ENCODE results near the gene SIM1.

Gene SIM1

DNA sequence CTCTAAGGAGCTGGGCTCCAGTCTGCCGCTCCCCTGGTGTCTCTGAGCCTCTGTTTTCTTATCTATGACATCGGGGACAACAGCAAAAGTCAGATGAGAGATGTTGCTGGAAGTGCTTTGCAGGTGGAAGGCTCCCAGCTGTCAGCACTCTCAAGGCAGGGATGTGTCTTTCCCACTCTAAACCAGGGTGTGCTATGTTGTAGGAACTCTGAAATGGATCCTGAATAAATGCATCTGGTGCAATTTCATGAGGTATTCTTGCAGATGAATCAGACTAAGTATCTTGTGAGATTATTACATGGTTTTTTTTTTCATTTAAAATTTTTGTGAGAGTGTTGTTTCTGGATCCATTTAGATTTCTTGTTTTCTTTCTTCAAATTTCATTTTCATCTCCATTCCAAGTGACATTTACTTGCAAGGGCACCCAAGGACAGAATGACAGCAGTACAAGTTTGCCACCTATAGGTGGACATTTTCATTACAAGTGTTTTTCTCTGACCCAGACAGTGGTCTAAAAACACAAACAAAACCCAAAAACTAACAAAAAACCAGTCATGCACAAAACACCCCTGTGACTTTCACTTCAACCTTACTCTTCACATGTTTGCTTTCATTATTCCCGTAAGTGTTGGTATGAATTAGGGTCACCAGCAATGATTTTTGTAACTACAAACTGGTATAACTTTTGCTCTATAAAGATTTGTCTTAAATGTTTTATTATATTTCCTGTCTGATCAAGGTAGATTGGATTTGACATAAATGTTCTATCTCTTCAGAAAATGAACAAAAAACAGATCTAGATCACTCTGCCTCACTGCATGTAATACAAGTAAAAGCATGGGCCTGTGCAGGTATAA is 14.7 kb upstream of the SIM1 start:
- no peak overlapping the region for H3K27ac Mint-ChIP-seq
- no peak for ATAC-seq
- H3K36me3 Mint-ChIP-seq, result no peaks in the 10 kb centered on the region
- no peak overlapping the region for H3K4me3 Mint-ChIP-seq
- peaks cover 9% of the 10 kb centered on the region for H3K4me1 Mint-ChIP-seq
- no peaks in the 10 kb centered on the region for H3K9me3 Mint-ChIP-seq
- H3K27me3 Mint-ChIP-seq, result peaks cover 38% of the 10 kb centered on the region

DNA sequence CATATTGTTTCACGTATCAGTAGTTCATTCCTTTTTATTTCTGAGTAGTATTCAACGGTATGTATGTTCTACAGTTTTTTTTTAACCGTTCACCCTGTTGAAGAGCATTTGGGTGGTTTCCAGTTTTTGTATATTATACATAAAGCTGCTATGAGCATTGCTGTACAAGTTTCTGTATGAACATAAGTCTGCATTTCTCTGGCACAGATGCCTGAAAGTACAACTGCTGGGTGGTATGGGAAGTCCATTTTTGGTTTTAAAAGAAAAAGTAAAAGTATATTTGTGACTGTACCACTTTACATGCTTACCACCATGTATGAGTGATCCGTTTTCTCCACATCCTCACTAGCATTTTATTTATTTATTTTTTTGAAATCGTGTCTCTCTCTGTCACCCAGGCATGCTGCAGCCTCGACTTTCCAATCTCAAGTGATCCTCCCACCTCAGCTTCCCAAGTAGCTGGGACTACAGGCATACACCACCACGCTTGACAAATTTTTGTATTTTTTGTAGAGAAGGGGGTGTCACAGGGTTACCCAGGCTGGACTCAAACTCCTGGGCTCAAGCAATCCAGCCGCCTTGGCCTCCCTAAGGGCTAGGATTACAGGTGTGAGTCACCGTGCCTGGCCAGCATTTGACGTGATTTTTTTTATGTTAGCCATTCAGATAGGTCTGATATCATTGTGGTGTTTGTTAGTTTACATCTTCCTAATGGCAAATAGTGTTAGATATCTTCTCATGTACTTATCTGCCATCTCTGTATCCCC is 11.0 kb upstream of the SIM1 start:
- Mint-ChIP-seq H3K36me3 (no peaks in the 10 kb centered on the region), H3K27ac (no peak overlapping the region), H3K4me3 (no peak overlapping the region), H3K27me3 (peaks cover 51% of the 10 kb centered on the region), H3K4me1 (peaks cover 9% of the 10 kb centered on the region), H3K9me3 (no peaks in the 10 kb centered on the region)
- ATAC-seq, result no peak

DNA sequence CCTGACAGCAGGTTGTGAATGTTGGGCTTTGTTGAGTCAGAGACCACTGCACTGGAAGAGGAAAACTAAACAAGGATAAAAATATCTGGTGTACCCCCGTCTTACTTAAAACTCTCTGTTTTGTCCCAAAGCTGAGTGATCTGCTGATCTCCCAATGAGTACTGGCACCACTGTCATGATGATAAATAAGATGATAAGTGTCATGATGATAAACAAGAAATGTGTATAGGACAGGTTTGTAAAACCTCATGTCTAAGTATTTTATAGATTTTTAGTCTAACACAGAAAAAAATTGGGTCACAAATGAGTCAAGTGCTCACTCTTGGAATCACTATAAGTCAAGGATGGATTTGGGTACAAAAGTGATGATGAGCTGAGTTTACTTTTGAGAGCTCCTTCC is 8.5 kb upstream of the SIM1 start:
- peaks cover 9% of the 10 kb centered on the region for H3K4me1 Mint-ChIP-seq
- H3K4me3 Mint-ChIP-seq, result no peak overlapping the region
- peaks cover 72% of the 10 kb centered on the region for H3K27me3 Mint-ChIP-seq
- no peaks in the 10 kb centered on the region for H3K9me3 Mint-ChIP-seq
- no peaks in the 10 kb centered on the region for H3K36me3 Mint-ChIP-seq
- no peak for ATAC-seq
- H3K27ac Mint-ChIP-seq, result no peak overlapping the region

DNA sequence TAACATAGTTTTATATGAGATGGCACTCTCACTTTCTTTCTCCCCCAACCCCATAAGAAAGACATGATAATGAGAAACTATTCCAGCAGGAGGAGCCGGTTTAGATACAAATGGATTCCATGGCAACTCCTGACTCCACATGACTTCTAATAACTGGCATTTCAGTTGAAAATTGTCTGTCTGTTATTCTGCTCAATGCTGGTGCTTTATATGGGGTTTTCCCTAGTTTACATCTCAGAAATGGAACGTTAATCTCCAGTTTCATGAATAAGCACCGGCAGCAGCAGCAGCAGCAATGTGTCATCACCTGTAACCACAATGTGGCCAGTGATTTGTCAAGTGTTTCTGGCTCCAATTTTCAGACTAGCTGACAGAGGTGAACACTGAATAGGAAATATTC is 8.0 kb upstream of the SIM1 start:
- no peaks in the 10 kb centered on the region for H3K36me3 Mint-ChIP-seq
- peaks cover 9% of the 10 kb centered on the region for H3K4me1 Mint-ChIP-seq
- H3K27me3 Mint-ChIP-seq, result peaks cover 70% of the 10 kb centered on the region
- H3K9me3 Mint-ChIP-seq, result no peaks in the 10 kb centered on the region
- ATAC-seq, result no peak
- no peak overlapping the region for H3K27ac Mint-ChIP-seq
- H3K4me3 Mint-ChIP-seq, result no peak overlapping the region

DNA sequence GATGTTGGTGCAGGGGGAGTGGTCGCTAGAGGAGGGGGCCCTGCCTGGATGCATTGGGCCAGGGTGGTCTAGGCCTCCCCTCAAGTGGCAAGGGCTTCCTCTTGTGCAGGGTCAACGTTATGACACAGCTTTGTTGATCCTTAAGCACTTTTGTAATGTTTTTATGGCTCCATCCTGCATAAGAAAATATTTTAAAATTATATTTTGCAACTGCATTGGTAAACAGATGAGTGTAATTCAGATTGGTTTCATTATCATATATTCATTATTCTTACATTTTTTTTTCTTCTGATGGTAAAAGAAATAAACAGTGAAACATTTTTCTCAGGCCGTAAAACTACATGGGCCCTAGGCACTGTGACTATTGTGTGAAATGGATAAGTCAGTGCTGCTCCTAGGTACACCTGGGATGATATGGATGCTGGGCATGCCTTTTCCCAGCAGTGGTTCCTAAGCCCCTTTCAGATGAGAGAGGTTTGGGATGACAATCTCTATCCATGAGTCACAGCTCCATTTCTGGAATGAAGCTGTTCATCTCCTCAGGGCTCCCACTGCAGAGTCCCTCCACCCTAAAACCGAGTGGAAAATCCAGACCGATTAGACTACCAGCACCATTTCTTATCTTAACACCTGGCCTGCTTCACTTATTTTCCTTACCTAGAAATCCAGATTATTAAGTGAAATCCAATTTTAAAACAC is 5.8 kb upstream of the SIM1 start:
- Mint-ChIP-seq H3K27ac (no peak overlapping the region), H3K9me3 (peaks cover 2% of the 10 kb centered on the region), H3K4me3 (no peak overlapping the region), H3K4me1 (peaks cover 18% of the 10 kb centered on the region), H3K27me3 (peaks cover 49% of the 10 kb centered on the region), H3K36me3 (no peaks in the 10 kb centered on the region)
- ATAC-seq, result no peak

DNA sequence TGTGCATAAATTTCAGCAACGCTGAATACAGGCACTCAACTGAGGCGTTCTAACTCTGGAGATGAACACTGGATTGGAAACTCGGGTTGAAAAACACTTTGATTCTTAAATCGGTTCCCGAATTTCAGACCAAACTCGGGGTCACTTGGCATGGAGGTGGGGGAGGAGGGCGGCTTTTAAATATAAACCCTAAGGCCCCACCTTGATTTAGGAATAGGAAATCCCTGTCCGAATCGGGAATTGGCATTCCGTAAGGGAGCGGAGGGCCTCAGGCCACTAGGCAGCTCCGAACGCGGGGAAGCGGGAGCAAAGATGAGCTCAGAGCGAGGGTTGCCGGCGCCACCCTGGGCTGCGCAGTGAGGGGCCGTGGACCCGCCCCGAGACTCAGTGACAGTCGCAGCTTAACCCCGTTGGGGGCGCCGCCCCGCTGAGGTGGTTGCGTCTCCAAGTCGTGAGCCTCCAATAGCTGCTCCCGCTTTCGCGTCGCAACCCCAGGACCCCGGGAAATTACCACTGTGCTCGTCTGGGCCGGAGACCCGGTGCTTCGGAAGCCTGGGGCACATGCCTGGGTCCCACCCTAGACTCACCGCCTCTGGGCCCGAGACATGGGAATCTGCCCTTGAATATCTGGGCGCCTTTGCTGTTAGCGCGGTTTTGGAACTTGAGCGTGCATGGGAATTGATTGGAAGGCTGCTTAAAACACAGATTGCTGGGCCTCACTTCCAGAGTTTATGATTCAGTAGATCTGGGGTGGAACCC is 4.6 kb upstream of the SIM1 start:
- Mint-ChIP-seq H3K9me3 (peaks cover 2% of the 10 kb centered on the region), H3K4me3 (no peak overlapping the region), H3K27ac (no peak overlapping the region), H3K36me3 (no peaks in the 10 kb centered on the region), H3K27me3 (peaks cover 41% of the 10 kb centered on the region), H3K4me1 (peaks cover 20% of the 10 kb centered on the region)
- ATAC-seq, result no peak

DNA sequence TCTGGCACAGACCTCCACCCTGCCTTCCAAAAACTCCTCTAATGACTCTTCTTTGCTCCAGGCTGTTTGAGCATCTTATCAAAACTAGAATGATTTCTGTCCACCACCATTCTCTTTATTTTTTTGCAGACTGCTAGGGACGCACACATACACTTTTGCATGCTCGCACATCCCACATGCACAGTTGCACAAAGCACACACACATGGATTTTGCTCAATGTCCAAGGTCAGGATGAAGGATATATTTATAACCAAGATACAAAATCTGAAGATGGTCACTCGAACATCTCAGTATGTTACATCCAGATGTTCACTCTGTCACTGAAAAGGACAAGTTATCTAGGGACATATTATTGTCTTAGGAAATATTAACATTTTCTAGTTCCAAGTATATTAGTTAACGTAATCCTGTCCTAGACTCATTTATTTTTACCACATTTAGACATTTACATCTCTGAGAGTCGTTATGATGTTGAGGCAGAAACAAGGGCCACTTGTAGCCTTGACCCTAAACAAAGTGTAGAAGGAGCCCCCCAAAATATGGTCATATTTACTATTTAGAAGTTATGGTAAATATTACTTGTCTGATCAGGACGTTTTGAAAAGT is 3.4 kb upstream of the SIM1 start:
- Mint-ChIP-seq H3K9me3 (peaks cover 2% of the 10 kb centered on the region), H3K27me3 (peaks cover 32% of the 10 kb centered on the region), H3K27ac (no peak overlapping the region), H3K4me3 (no peak overlapping the region), H3K36me3 (no peaks in the 10 kb centered on the region), H3K4me1 (peaks cover 20% of the 10 kb centered on the region)
- ATAC-seq, result no peak

DNA sequence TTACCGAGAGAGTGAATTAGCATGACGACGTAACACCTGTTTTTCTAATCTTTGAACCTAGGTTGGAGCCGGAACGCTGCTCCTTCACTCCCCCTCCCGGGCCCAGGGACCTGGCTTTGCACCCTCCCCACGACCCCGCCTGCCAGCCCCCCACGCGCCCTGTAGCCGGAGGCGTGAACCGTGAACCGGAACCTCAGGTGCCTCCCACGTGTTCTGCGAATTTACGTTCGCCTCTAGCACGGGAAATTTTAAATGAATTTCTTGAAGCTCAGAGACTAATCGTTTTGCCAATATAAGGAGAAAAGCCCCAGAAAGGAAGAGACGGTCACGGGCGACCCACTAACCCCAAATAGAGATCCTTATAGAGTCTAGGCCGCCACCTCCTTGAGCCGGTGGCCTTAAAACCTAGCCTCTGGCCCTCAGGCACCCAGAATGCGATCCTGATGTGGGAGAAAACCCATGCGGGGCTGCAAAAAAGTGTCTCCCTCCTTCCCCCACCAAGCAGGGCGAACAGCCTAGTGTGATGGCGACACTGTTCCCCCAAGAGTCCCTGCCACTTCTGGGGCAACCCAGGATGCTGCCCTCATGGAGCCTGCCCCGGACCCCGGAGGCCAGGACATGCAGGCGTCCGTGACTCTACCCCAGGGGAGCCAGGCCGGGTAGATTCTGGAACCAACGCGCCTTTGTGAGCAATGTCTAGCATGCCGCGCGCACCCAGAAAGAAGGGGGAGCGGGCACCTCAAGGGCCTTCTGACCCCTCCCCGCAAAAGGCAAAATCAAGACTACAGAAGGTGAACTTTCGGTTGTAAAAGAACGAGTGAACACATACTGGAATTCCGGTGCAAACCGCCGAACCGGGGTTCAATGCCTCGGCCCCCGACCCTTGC is 2.7 kb upstream of the SIM1 start:
- H3K4me3 Mint-ChIP-seq, result peak overlapping the region; percentile 29

DNA sequence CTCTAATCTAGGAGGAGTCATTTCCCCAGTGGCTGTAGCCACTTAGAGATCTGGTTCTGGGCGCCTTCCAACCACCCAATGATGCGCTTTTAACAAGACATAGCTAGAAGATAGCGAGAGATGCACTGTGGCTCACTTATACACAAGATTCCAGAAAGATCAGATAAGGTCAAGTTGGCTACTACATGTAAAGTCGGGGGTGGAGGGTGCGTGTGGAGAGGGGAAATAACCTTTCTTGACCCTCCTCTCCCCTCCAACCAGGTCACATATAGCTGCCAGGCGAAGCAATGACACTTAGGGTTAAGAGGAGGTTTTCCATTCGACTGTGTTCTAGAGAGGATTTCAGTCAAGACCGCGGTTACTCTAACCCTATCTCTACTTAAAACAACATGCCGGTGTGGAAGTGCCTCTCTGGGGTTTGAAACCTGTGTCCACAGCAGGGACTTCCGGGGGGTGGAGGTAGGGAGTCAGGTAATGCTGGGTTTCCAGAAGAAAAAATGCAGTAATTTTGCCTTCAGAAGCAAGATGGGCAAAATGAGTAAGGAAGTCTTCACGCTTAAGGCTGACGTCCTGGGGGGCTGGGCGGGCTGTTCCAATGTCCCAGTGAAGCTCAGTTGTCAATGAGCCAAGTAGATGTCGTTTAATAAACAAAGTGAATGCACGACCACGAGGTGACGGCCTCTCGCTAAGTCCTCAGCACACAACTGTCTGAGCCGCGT is 1.8 kb upstream of the SIM1 start:
- peaks cover 2% of the 10 kb centered on the region for H3K9me3 Mint-ChIP-seq
- no peak for ATAC-seq
- H3K4me3 Mint-ChIP-seq, result no peak overlapping the region
- H3K4me1 Mint-ChIP-seq, result peaks cover 27% of the 10 kb centered on the region
- H3K27ac Mint-ChIP-seq, result no peak overlapping the region
- H3K36me3 Mint-ChIP-seq, result no peaks in the 10 kb centered on the region
- H3K27me3 Mint-ChIP-seq, result peaks cover 29% of the 10 kb centered on the region

More for the DNA sequence above, 2.7 kb upstream of the SIM1 start:
- Mint-ChIP-seq H3K4me1 (peaks cover 20% of the 10 kb centered on the region), H3K27ac (no peak overlapping the region), H3K9me3 (peaks cover 2% of the 10 kb centered on the region), H3K36me3 (no peaks in the 10 kb centered on the region), H3K27me3 (peaks cover 32% of the 10 kb centered on the region)
- ATAC-seq, result no peak

DNA sequence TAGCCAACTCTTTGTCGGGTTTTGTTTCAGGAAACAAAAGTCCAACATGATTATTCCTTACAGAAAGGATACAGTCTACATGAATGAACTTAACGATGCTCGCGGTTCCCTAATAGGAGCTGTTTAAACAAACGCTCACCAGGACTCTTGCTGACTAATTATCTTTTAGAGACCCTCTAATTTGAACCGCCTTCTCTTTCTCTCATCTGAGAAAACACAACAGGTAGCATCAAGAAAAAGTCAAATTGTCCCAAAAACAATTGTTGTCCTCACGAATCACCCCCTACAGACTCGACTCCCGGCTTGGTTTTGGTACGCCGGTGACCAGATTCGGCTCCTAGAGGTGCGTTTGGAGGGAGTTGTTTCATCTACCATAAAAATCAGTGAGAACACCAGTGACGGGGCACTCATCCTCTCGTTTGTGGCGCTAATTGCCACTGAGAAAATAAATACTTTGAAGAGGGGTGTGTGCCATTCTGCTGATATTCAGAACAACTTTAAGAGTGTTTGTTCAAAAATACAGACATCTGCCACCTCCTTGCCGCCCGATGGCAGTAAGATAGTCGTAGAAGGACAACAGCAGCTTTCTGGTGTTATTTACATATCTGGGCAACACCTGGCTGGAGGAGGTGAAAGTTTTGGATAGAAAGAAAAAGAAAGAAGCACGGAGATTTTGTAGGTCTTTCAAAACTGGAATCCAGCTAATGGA is 1.1 kb upstream of the SIM1 start:
- ATAC-seq, result no peak
- Mint-ChIP-seq H3K9me3 (peaks cover 2% of the 10 kb centered on the region), H3K4me1 (peaks cover 31% of the 10 kb centered on the region), H3K27ac (no peak overlapping the region), H3K4me3 (no peak overlapping the region), H3K27me3 (peaks cover 22% of the 10 kb centered on the region), H3K36me3 (no peaks in the 10 kb centered on the region)

DNA sequence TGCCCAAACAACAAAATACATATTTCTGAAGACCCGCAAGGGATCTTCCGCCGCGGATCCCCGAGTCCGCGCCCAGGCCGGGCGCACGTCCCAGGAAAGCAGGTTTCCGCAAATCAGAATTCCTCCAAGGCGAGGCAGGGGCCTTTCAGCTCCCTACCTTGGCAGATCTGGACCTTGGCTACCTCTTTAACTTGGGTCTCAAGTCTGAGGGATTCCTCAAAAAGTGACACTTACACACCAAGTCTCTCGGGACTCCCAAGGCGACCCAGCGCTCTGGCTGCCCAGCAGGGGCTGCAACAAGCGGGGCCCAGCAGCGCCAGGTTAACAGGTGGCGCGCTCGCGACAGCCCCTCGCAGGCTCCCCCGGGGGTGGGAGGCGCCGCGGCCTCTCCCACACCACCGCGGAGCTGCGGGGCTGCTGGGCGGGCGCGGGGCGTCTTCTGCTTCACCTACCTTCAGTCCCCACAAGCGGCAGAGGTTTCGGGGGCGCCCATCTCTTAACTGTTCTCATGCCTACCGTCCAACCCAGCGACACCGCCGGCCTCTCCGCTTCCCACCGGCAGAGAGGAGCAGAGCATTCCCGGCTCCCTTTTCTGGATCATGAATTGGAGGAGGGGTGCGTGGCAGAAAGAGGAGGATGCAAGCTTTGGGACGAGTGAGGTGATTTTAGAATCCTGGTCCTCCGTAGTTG is 414 bp downstream of the SIM1 start:
- H3K27ac Mint-ChIP-seq, result no peak overlapping the region
- ATAC-seq, result no peak
- H3K9me3 Mint-ChIP-seq, result peaks cover 2% of the 10 kb centered on the region
- H3K27me3 Mint-ChIP-seq, result peaks cover 8% of the 10 kb centered on the region
- no peaks in the 10 kb centered on the region for H3K36me3 Mint-ChIP-seq
- no peak overlapping the region for H3K4me3 Mint-ChIP-seq
- H3K4me1 Mint-ChIP-seq, result peaks cover 31% of the 10 kb centered on the region

DNA sequence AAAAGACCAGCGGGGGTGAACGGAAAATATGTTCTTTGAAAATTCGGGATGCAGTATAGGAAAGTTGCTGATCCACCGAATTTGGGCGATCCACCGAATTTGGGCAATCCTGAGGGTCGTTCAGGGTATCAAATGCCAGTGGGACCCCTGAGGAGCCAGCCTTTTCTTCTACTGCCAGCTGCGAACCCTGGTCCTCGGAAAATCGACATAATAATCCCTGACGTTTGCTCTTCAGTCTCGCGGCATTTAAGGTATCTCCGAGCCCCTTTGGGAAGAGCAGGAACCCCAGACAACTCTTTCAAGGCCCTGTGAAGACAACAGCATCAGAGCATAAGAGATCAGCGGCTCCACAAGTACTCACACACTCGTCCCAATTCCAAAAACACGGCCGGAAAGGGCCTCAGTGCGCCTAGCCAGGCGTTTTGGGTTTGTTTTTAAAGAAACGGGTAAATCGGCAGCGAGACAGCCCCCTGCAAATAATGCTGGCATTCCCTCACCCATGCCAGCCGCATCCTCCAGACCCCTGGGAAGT is 1.0 kb downstream of the SIM1 start:
- no peak overlapping the region for H3K27ac Mint-ChIP-seq
- no peak overlapping the region for H3K4me3 Mint-ChIP-seq
- no peaks in the 10 kb centered on the region for H3K36me3 Mint-ChIP-seq
- no peak for ATAC-seq
- H3K27me3 Mint-ChIP-seq, result peaks cover 2% of the 10 kb centered on the region
- H3K9me3 Mint-ChIP-seq, result peaks cover 2% of the 10 kb centered on the region
- H3K4me1 Mint-ChIP-seq, result peaks cover 31% of the 10 kb centered on the region

All from stimulated activated memory B cell treated with anti-CD40 and anti-IgM and Interleukin-4, amounts not matched to agents 10 μg/mL and 1 μg/mL and 100 μg/mL, for 72 hours (primary cell).